Esophagus muscularis mucosa (tissue), 3 donors: ENCODE measurements around the gene OPA3.

Experiments used
- CTCF ChIP-seq, 3 experiments: fragments of 200-600 bp in 2 of 3; fragments of 450-650 bp in 1 of 3; sonication (generic) in 2 of 3; IDR thresholded peaks; one replicate each; pipeline ENCODE4 v1.5.1; 2017 to 2019; ENCODE audit warnings: antibody characterized with exemption in 3 of 3, mild to moderate bottlenecking in 2 of 3, moderate library complexity in 1 of 3
- POLR2AphosphoS5 ChIP-seq, 2 donors: sonication (generic); formaldehyde crosslinking; IDR thresholded peaks; one replicate each; pipeline ENCODE4 v1.6.1; 2017; ENCODE audit warnings: antibody characterized with exemption in 2 of 2

- TF ChIP-seq POLR2AphosphoS5 (IDR thresholded peaks at IDR 0.05) = peak; percentile 55 to 70
- TF ChIP-seq CTCF (IDR thresholded peaks at IDR 0.05) = no peak
Observed at GRCh38 chr19:45577111-45577905, 7.3 kb downstream of the OPA3 start.
